GM12878 (cell line): Measurements from ENCODE around the gene RASGRP2. TPM values are rescaled to one million over a fixed set of nuclear protein-coding genes. Genes with fewer than 3 reads are reported as not detected.

Experiments used
- ATAC-seq: fragments of 200-7000 bp; cut with Tn5 transposase; 3 replicates; pipeline ENCODE4 v1.9.1; 2020; ENCODE audit warnings: mild to moderate bottlenecking, moderate library complexity
- BruUV-seq: library from RNA; stranded (reverse); fragments of 400-500 nt; replicated peaks from 2 replicates; lab custom pipeline; 2021; lab: Mats Ljungman, UMichigan
- CTCF ChIA-PET: fragments of 300-600 bp; sonication (Branson Sonifier 250); formaldehyde crosslinking; extraction: SDS; loops from one replicate; lab custom pipeline; 2021; ENCODE audit warnings: inconsistent platforms; lab: Yijun Ruan, JAX
- POLR2A ChIA-PET: fragments of 350-600 bp; formaldehyde crosslinking; extraction: SDS; loops from one replicate; lab custom pipeline; 2021; ENCODE audit warnings: inconsistent platforms; lab: Charles Lee
- RAD21 ChIA-PET: fragments of 300-600 bp; sonication (Branson Sonifier 250); formaldehyde crosslinking; loops from one replicate; lab custom pipeline; 2023; ENCODE audit warnings: antibody characterized with exemption; ENCODE audit not compliant: unreplicated experiment; lab: Charles Lee
- SMC1A ChIA-PET: fragments of 300-600 bp; sonication (Branson Sonifier 250); formaldehyde crosslinking; loops from one replicate; lab custom pipeline; 2023; ENCODE audit not compliant: unreplicated experiment, uncharacterized antibody; lab: Charles Lee
- DNase-seq: peaks from one replicate; pipeline ENCODE4 v3.0.0-alpha.2; 2011; ENCODE audit warnings: low read depth, low spot score
- FAIRE-seq: peaks from 3 replicates; lab custom pipeline; 2011; peaks lifted over from hg19 to GRCh38; lab: Jason Lieb, UNC
- H2AFZ ChIP-seq: 2 replicates; pipeline ENCODE4 v1.6.0; 2011; ENCODE audit warnings: low read depth, low read length, control low read depth; ENCODE audit not compliant: control insufficient read depth
- H3K27ac ChIP-seq: 2 replicates; pipeline ENCODE4 v1.5.1; 2011; ENCODE audit warnings: control low read depth; ENCODE audit not compliant: control insufficient read depth, insufficient read depth
- H3K27me3 ChIP-seq, 2 experiments: replicated peaks in 1 of 2; 2 replicates each; pipeline versions ENCODE4 v1.6.0 to v1.6.1; 2011; ENCODE audit warnings: low read length in 1 of 2; ENCODE audit not compliant: control insufficient read depth in 2 of 2, insufficient read depth in 2 of 2
- H3K36me3 ChIP-seq, 2 experiments: 2 replicates each; pipeline ENCODE4 v1.5.1; 2011; ENCODE audit warnings: low read length in 1 of 2; ENCODE audit not compliant: control insufficient read depth in 2 of 2, insufficient read depth in 2 of 2
- H3K4me1 ChIP-seq: 2 replicates; pipeline ENCODE4 v1.6.1; 2011; ENCODE audit warnings: mild to moderate bottlenecking, low read length, moderate library complexity, mixed read lengths; ENCODE audit not compliant: control insufficient read depth, insufficient read depth
- H3K4me2 ChIP-seq: 2 replicates; pipeline ENCODE4 v1.6.0; 2011; ENCODE audit warnings: control low read depth; ENCODE audit not compliant: control insufficient read depth, insufficient read depth
- H3K4me3 ChIP-seq: fragments of 200-600 bp; sonication (generic); 2 replicates; pipeline ENCODE4 v1.5.1; 2016
- H3K79me2 ChIP-seq: 2 replicates; pipeline ENCODE4 v1.6.0; 2011; ENCODE audit warnings: low read length; ENCODE audit not compliant: control insufficient read depth, insufficient read depth
- H3K9ac ChIP-seq: 2 replicates; pipeline ENCODE4 v1.8.0; 2011; ENCODE audit warnings: low read length, control low read depth, mixed read lengths; ENCODE audit not compliant: control insufficient read depth, insufficient read depth
- H3K9me3 ChIP-seq: replicated peaks from 3 replicates; pipeline ENCODE4 v1.5.1; 2011; ENCODE audit warnings: mild to moderate bottlenecking, low read length; ENCODE audit not compliant: control insufficient read depth, insufficient read depth
- H4K20me1 ChIP-seq: 2 replicates; pipeline ENCODE4 v1.6.0; 2011; ENCODE audit not compliant: control insufficient read depth, insufficient read depth
- NBN ChIP-seq: fragments of 450-650 bp; IDR thresholded peaks from 2 replicates; pipeline ENCODE4 v1.6.1; 2016
- WGBS: methylation state at CpG from one replicate; pipeline ENCODE4 v1.1.6; 2016; ENCODE audit warnings: low lambda C conversion rate; ENCODE audit not compliant: insufficient replicate concordance, insufficient coverage; ENCODE audit errors: missing lambda C conversion rate; 5-methylcytosine and 5-hydroxymethylcytosine counted together
- in situ Hi-C: fragments of 300-500 bp; cut with MboI; formaldehyde crosslinking; loops from 9 replicates; pipeline ENCODE4 v1.14.3; 2018; ENCODE audit warnings: mixed read lengths
- intact Hi-C: fragments of 100-400 bp; cut with micrococcal nuclease; formaldehyde crosslinking; loops from one replicate; pipeline ENCODE4 v1.14.2; 2022; ENCODE audit not compliant: unreplicated experiment
- polyA plus RNA-seq, 11 experiments: library from polyadenylated mRNA; depleted of rRNA in 4 of 11; unstranded in 6 of 11; stranded (reverse) in 5 of 11; fragments of >200 nt; fragmentation: Nextera tagmentation in 4 of 11; fragmentation: Illumina TruSeq in 1 of 11; extraction: Ambion mirVana in 4 of 11; extraction: Trizol in 1 of 11; gene quantifications; 1 replicate in 1 of 11; 2 replicates in 10 of 11; pipeline versions ENCODE4 v1.2.1 to v1.2.3, GENCODE V29; 2011 to 2016; ENCODE audit warnings: inconsistent platforms in 2 of 11, missing spikeins in 2 of 11, low read depth in 1 of 11
- total RNA-seq, 4 experiments: library from RNA; depleted of rRNA in 3 of 4; stranded (reverse); fragments of >200 nt in 3 of 4; fragmentation: Illumina TruSeq in 1 of 4; extraction: Trizol in 1 of 4; gene quantifications; 2 replicates each; pipeline versions ENCODE4 v1.2.1 to v1.2.3, GENCODE V29; 2013 to 2021
- TF ChIP-seq, protein P1 (sequence below): IDR thresholded peaks from 2 replicates; pipeline ENCODE4 v1.6.1; 2011; ENCODE audit warnings: borderline replicate concordance, low read depth, mild to moderate bottlenecking, moderate library complexity, mixed read lengths, low read length; ENCODE audit not compliant: insufficient read depth; ENCODE audit errors: extremely low read length
- TF ChIP-seq, protein P2 (sequence below): IDR thresholded peaks from 2 replicates; pipeline ENCODE4 v1.6.1; 2012; ENCODE audit warnings: mild to moderate bottlenecking, low read depth, low read length
- TF ChIP-seq, protein P3 (sequence below): IDR thresholded peaks from 2 replicates; pipeline ENCODE4 v1.6.1; 2012; ENCODE audit warnings: low read depth, low read length, improper control_type of control experiment

RASGRP2 gene
- total and polyA plus RNA-seq, 10 of the 15 experiments (the other 5 are each of a cell fraction or from before 2014, with no cell fraction given), result 0.26 to 9.0 (median 5.4) TPM

DNA sequence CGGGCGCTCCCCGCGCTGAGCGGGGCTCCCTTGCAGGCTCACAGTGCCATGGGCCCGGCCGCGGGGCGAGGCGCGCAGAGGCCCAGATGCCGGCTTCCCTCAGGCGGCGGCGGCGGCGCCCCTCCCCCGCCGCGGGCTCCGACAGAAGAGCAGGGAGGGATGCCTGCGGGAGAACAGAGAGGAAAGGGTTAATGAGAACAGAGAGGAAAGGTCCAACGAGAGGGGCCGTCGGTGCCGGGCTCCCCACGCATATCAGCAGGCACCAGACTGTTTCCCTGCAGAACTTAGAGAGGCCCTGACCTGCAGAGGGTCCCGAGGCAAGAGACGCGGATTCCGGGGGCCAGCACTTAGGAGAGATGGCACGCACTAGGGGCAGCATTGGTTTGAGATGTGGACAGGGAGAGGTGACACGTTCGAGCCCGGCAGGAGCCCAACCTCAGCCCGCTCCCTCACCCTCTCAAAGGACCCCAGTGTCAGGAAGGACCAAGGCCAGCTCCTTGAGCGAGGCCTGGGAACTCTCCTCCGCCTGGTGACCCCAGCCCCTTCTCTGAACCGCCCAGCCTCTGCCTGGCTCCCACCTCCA is 30.1 kb downstream of the RASGRP2 start:
- Histone ChIP-seq H3K4me2 (no peak overlapping the region), H3K9me3 (no peaks in the 10 kb centered on the region), H3K79me2 (no peaks in the 10 kb centered on the region), H2AFZ (no peak overlapping the region), H4K20me1 (no peaks in the 10 kb centered on the region), H3K4me3 (no peak overlapping the region), H3K9ac (no peak overlapping the region), H3K27ac (no peak overlapping the region), H3K4me1 (peaks cover 7% of the 10 kb centered on the region), H3K36me3 (no peaks in the 10 kb centered on the region; a peak in 1 of 4 replicates), H3K27me3 (peaks cover 6 to 10% of the 10 kb centered on the region in 2 experiments; a peak in 3 of 4 replicates)
- ChIA-PET POLR2A (interaction anchor here (0.6 kb wide), 2 partner anchors 47 to 395 kb away, joined by 4 read pairs; no protein-coding TSS in a partner anchor), CTCF (interaction anchor here (1.3 to 6.7 kb wide), 2 partner anchors 10 to 26 kb away, joined by 4 to 58 read pairs; no protein-coding TSS in a partner anchor), RAD21 (interaction anchor here (2.6 kb wide), 1 partner anchor 25 kb away, joined by 12 read pairs; no protein-coding TSS in a partner anchor), SMC1A (no interaction called here)
- in situ Hi-C loops (no loop called here), intact Hi-C loops (no loop called here)
- FAIRE-seq, result no peak
- no peak for ATAC-seq
- DNase-seq, result no peak
- no TSS peak for BruUV-seq
- no peak for TF ChIP-seq NBN
- TF ChIP-seq, protein P1, sequence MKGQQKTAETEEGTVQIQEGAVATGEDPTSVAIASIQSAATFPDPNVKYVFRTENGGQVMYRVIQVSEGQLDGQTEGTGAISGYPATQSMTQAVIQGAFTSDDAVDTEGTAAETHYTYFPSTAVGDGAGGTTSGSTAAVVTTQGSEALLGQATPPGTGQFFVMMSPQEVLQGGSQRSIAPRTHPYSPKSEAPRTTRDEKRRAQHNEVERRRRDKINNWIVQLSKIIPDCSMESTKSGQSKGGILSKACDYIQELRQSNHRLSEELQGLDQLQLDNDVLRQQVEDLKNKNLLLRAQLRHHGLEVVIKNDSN, result no peak
- TF ChIP-seq, protein P2, sequence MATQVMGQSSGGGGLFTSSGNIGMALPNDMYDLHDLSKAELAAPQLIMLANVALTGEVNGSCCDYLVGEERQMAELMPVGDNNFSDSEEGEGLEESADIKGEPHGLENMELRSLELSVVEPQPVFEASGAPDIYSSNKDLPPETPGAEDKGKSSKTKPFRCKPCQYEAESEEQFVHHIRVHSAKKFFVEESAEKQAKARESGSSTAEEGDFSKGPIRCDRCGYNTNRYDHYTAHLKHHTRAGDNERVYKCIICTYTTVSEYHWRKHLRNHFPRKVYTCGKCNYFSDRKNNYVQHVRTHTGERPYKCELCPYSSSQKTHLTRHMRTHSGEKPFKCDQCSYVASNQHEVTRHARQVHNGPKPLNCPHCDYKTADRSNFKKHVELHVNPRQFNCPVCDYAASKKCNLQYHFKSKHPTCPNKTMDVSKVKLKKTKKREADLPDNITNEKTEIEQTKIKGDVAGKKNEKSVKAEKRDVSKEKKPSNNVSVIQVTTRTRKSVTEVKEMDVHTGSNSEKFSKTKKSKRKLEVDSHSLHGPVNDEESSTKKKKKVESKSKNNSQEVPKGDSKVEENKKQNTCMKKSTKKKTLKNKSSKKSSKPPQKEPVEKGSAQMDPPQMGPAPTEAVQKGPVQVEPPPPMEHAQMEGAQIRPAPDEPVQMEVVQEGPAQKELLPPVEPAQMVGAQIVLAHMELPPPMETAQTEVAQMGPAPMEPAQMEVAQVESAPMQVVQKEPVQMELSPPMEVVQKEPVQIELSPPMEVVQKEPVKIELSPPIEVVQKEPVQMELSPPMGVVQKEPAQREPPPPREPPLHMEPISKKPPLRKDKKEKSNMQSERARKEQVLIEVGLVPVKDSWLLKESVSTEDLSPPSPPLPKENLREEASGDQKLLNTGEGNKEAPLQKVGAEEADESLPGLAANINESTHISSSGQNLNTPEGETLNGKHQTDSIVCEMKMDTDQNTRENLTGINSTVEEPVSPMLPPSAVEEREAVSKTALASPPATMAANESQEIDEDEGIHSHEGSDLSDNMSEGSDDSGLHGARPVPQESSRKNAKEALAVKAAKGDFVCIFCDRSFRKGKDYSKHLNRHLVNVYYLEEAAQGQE, result peak; percentile 34; the same call in 1 of the 2 replicates
- TF ChIP-seq, protein P3, sequence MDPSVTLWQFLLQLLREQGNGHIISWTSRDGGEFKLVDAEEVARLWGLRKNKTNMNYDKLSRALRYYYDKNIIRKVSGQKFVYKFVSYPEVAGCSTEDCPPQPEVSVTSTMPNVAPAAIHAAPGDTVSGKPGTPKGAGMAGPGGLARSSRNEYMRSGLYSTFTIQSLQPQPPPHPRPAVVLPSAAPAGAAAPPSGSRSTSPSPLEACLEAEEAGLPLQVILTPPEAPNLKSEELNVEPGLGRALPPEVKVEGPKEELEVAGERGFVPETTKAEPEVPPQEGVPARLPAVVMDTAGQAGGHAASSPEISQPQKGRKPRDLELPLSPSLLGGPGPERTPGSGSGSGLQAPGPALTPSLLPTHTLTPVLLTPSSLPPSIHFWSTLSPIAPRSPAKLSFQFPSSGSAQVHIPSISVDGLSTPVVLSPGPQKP, result no peak
- WGBS, result 23% methylated on average over 33 of the region's 39 CpGs
